ENCODE data around the gene FOXN3. TPM values are rescaled to one million over a fixed set of nuclear protein-coding genes. Genes with fewer than 3 reads are reported as not detected.

FOXN3 gene
- total and polyA plus RNA-seq, 8 donors: 43.5 to 80.7 (median 49.1) TPM

- Histone ChIP-seq H3K4me1 (no peaks in the 10 kb centered on the region), H3K36me3 (no peaks in the 10 kb centered on the region), H3K27me3 (no peaks in the 10 kb centered on the region), H3K27ac (no peak overlapping the region), H3K9me3 (peaks cover 0 to 5% of the 10 kb centered on the region in 2 donors), H3K4me3 (no peak overlapping the region)
- DNase-seq (no peak), ATAC-seq (no peak)
- no peak for TF ChIP-seq CTCF (IDR thresholded peaks at IDR 0.05)
- intact Hi-C loops (cut with DNase I): no loop called here
These were observed 309.4 kb downstream of the FOXN3 start for GRCh38 chr14:89107626-89108025.

All from left lung (tissue), 10 donors.